ENCODE results near the gene COL8A1. TPM values are rescaled to one million over a fixed set of nuclear protein-coding genes. Genes with fewer than 3 reads are reported as not detected.

The COL8A1 gene
- total and polyA plus RNA-seq, 10 of the 15 experiments (the other 5 are each of a cell fraction or from before 2014, with no cell fraction given), result 0.04 to 0.73 (median 0.10) TPM; not detected in 5

DNA sequence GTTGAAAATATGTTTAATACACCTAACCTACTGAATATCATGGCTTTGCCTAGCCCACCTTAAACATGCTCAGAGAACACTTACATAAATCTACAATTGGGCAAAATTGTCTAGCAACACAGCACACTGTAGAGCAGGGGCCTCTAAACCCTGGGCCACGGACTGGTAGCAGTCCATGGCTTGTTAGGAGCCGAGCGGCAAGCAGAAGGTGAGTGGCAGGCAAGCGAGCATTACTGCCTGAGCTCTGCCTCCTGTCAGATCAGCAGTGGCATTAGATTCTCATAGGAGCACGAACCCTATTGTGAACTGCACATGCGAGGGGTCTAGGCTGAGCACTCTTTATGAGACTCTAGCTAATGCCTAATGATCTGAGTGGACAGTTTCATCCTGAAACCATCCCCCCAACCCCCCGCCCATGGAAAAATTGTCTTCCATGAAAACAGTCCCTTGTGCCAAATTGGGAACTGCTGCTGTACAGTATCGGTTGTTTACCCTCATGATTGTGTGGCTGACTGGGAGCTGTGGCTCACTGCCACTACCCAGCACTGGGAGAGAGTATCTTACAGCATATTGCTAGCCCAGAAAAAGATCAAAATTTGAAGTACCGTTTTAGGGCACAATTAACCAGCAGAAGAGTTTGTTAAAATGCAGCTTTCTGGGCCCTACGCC lies 205.3 kb downstream of the COL8A1 start:
- in situ Hi-C loops (cut with MboI), result no loop called here
- SMC1A ChIA-PET (ENCODE audit: uncharacterized antibody, unreplicated experiment), result interaction anchor here (0.7 to 2.3 kb wide), 41 partner anchors 10 to 512 kb away, joined by 3 to 46 read pairs (median 4); no protein-coding TSS in a partner anchor

DNA sequence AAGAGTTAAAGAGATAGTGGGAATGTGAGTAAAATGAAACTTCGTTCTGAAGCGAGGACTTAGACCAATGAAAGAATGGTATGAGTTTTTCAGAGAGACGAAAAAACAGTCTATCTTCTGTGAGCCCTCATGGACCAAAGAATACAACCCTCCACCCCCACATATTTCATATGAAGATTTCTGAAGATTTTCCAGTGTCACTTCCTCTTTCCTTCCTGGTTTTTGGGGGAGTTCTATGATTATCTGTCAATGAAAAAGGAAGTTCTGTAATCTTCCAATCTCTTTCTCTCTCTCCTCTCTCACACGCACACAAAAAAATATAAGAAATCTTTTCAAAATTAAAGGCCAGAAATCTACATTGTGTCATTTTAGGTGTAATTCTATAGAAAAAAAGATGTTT lies 206.9 kb downstream of the COL8A1 start:
- Histone ChIP-seq H3K4me3 (no peak overlapping the region), H3K9ac (ENCODE audit: control insufficient read depth, insufficient read depth, low read length) (no peak overlapping the region), H3K27ac (ENCODE audit: control insufficient read depth, insufficient read depth) (no peak overlapping the region), H4K20me1 (ENCODE audit: control insufficient read depth, insufficient read depth) (no peaks in the 10 kb centered on the region), H3K4me2 (ENCODE audit: control insufficient read depth, insufficient read depth) (peak overlapping the region; percentile 22), H2AFZ (ENCODE audit: control insufficient read depth, low read depth, low read length) (no peak overlapping the region), H3K79me2 (ENCODE audit: control insufficient read depth, insufficient read depth, low read length) (peaks cover 8% of the 10 kb centered on the region), H3K36me3 (ENCODE audit: control insufficient read depth in 2 of 2, insufficient read depth in 2 of 2, low read length in 1 of 2) (no peaks in the 10 kb centered on the region), H3K4me1 (ENCODE audit: control insufficient read depth, insufficient read depth, low read length) (peaks cover 11% of the 10 kb centered on the region; the same call in 1 of the 2 replicates), H3K27me3 (replicated peaks in 1 of 2; ENCODE audit: control insufficient read depth in 2 of 2, insufficient read depth in 2 of 2, low read length in 1 of 2) (no peaks in the 10 kb centered on the region), H3K9me3 (replicated peaks; ENCODE audit: control insufficient read depth, insufficient read depth, low read length) (no peaks in the 10 kb centered on the region; the same call in 2 of the 3 replicates)
- intact Hi-C loops (cut with micrococcal nuclease; ENCODE audit: unreplicated experiment), result no loop called here
- ChIA-PET SMC1A (ENCODE audit: uncharacterized antibody, unreplicated experiment) (interaction anchor here (1.2 to 1.3 kb wide), 2 partner anchors 13 to 203 kb away, joined by 4 to 9 read pairs; no protein-coding TSS in a partner anchor), POLR2A (no interaction called here), CTCF (interaction anchor here (1.0 to 2.6 kb wide), 4 partner anchors 12 to 402 kb away, joined by 3 to 60 read pairs (median 15); no protein-coding TSS in a partner anchor), RAD21 (ENCODE audit: unreplicated experiment) (interaction anchor here (1.0 to 2.5 kb wide), 3 partner anchors 25 to 260 kb away, joined by 4 to 14 read pairs (median 7); no protein-coding TSS in a partner anchor)
- BruUV-seq (replicated peaks), result no TSS peak
- 94% methylated on average over 4 of the region's 4 CpGs for WGBS (ENCODE audit: insufficient coverage, insufficient replicate concordance, low lambda C conversion rate, missing lambda C conversion rate)
- in situ Hi-C loops (cut with MboI), result no loop called here
- TF ChIP-seq, protein P1, sequence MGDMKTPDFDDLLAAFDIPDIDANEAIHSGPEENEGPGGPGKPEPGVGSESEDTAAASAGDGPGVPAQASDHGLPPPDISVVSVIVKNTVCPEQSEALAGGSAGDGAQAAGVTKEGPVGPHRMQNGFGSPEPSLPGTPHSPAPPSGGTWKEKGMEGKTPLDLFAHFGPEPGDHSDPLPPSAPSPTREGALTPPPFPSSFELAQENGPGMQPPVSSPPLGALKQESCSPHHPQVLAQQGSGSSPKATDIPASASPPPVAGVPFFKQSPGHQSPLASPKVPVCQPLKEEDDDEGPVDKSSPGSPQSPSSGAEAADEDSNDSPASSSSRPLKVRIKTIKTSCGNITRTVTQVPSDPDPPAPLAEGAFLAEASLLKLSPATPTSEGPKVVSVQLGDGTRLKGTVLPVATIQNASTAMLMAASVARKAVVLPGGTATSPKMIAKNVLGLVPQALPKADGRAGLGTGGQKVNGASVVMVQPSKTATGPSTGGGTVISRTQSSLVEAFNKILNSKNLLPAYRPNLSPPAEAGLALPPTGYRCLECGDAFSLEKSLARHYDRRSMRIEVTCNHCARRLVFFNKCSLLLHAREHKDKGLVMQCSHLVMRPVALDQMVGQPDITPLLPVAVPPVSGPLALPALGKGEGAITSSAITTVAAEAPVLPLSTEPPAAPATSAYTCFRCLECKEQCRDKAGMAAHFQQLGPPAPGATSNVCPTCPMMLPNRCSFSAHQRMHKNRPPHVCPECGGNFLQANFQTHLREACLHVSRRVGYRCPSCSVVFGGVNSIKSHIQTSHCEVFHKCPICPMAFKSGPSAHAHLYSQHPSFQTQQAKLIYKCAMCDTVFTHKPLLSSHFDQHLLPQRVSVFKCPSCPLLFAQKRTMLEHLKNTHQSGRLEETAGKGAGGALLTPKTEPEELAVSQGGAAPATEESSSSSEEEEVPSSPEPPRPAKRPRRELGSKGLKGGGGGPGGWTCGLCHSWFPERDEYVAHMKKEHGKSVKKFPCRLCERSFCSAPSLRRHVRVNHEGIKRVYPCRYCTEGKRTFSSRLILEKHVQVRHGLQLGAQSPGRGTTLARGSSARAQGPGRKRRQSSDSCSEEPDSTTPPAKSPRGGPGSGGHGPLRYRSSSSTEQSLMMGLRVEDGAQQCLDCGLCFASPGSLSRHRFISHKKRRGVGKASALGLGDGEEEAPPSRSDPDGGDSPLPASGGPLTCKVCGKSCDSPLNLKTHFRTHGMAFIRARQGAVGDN (IDR thresholded peaks at IDR 0.05), result no peak
- TF ChIP-seq SPI1 (IDR thresholded peaks at IDR 0.05; ENCODE audit: borderline replicate concordance, insufficient read depth, low read depth, low read length), result peak; percentile 59
- no peak for ATAC-seq
- DNase-seq (ENCODE audit: low read depth, low spot score), result no peak
- FAIRE-seq, result no peak

More for the DNA sequence above, 205.3 kb downstream of the COL8A1 start:
- TF ChIP-seq EGR1 (IDR thresholded peaks at IDR 0.05; ENCODE audit: borderline replicate concordance in 1 of 2, low read depth in 2 of 2, low read length in 2 of 2), result no peak
- TF ChIP-seq GATAD2B (conservative IDR thresholded peaks at IDR 0.05; ENCODE audit: low read depth), result no peak
- TF ChIP-seq NFYA (IDR thresholded peaks at IDR 0.05; ENCODE audit: borderline replicate concordance, low read depth, low read length), result no peak
- no peak for TF ChIP-seq GABPA (IDR thresholded peaks at IDR 0.05; ENCODE audit: low read depth)
- TF ChIP-seq RFX5 (IDR thresholded peaks at IDR 0.05; ENCODE audit: low read depth, low read length), result no peak
- no peak for TF ChIP-seq MXI1 (IDR thresholded peaks at IDR 0.05; ENCODE audit: low read depth, low read length)
- Histone ChIP-seq H3K36me3 (ENCODE audit: control insufficient read depth in 2 of 2, insufficient read depth in 2 of 2, low read length in 1 of 2) (no peaks in the 10 kb centered on the region), H2AFZ (ENCODE audit: control insufficient read depth, low read depth, low read length) (no peak overlapping the region), H3K9me3 (replicated peaks; ENCODE audit: control insufficient read depth, insufficient read depth, low read length) (no peaks in the 10 kb centered on the region; the same call in 2 of the 3 replicates), H3K79me2 (ENCODE audit: control insufficient read depth, insufficient read depth, low read length) (peaks cover 6% of the 10 kb centered on the region), H3K27me3 (replicated peaks in 1 of 2; ENCODE audit: control insufficient read depth in 2 of 2, insufficient read depth in 2 of 2, low read length in 1 of 2) (no peaks in the 10 kb centered on the region), H4K20me1 (ENCODE audit: control insufficient read depth, insufficient read depth) (no peaks in the 10 kb centered on the region), H3K4me3 (no peak overlapping the region), H3K4me1 (ENCODE audit: control insufficient read depth, insufficient read depth, low read length) (peaks cover 11% of the 10 kb centered on the region; the same call in 1 of the 2 replicates), H3K27ac (ENCODE audit: control insufficient read depth, insufficient read depth) (no peak overlapping the region), H3K9ac (ENCODE audit: control insufficient read depth, insufficient read depth, low read length) (no peak overlapping the region), H3K4me2 (ENCODE audit: control insufficient read depth, insufficient read depth) (no peak overlapping the region)
- intact Hi-C loops (cut with micrococcal nuclease; ENCODE audit: unreplicated experiment), result loop anchor here (1.0 to 5.0 kb wide), 4 partner anchors 94 to 411 kb away; no protein-coding TSS in a partner anchor
- no TSS peak for BruUV-seq (replicated peaks)
- DNase-seq (ENCODE audit: low read depth, low spot score) (no peak), FAIRE-seq (no peak), ATAC-seq (peak; percentile 43)
- RAD21 ChIA-PET (ENCODE audit: unreplicated experiment), result interaction anchor here (0.6 to 2.5 kb wide), 33 partner anchors 10 to 1989 kb away, joined by 3 to 62 read pairs (median 4); partner anchors contain the start of genes CMSS1 and TBC1D23
- POLR2A ChIA-PET, result interaction anchor here (0.6 to 1.1 kb wide), 3 partner anchors 10 to 1841 kb away, joined by 3 to 7 read pairs (median 4); partner anchors contain the start of genes LNP1 and TOMM70
- 91% methylated on average over 10 of the region's 10 CpGs for WGBS (ENCODE audit: insufficient coverage, insufficient replicate concordance, low lambda C conversion rate, missing lambda C conversion rate)
- CTCF ChIA-PET, result interaction anchor here (0.7 to 2.6 kb wide), 38 partner anchors 9 to 953 kb away, joined by 3 to 80 read pairs (median 4); partner anchors contain the start of gene TBC1D23

Measured in GM12878 (cell line).